SU-DHL-6 (cell line): Measurements from ENCODE around the gene RABGEF1.

Experiments
- EZH2phosphoT487 ChIP-seq: fragments of 200-600 bp; sonication (generic), shearing (Covaris generic); conservative IDR thresholded peaks from 2 replicates; pipeline ENCODE4 v1.6.1; 2018; ENCODE audit warnings: mild to moderate bottlenecking, antibody characterized with exemption, low read length, moderate library complexity, mixed read lengths
- TF ChIP-seq, protein P1 (sequence below): fragments of 200-600 bp; sonication (generic); IDR thresholded peaks from one replicate; pipeline ENCODE4 v1.5.1; 2017; ENCODE audit warnings: antibody characterized with exemption, mild to moderate bottlenecking, low read length, moderate library complexity; ENCODE audit not compliant: insufficient read depth, poor library complexity, severe bottlenecking

GRCh38 chr7:66736892-66737291 lies 3.6 kb upstream of the RABGEF1 start:
- TF ChIP-seq, protein P1, sequence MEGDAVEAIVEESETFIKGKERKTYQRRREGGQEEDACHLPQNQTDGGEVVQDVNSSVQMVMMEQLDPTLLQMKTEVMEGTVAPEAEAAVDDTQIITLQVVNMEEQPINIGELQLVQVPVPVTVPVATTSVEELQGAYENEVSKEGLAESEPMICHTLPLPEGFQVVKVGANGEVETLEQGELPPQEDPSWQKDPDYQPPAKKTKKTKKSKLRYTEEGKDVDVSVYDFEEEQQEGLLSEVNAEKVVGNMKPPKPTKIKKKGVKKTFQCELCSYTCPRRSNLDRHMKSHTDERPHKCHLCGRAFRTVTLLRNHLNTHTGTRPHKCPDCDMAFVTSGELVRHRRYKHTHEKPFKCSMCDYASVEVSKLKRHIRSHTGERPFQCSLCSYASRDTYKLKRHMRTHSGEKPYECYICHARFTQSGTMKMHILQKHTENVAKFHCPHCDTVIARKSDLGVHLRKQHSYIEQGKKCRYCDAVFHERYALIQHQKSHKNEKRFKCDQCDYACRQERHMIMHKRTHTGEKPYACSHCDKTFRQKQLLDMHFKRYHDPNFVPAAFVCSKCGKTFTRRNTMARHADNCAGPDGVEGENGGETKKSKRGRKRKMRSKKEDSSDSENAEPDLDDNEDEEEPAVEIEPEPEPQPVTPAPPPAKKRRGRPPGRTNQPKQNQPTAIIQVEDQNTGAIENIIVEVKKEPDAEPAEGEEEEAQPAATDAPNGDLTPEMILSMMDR, result no peak
- TF ChIP-seq EZH2phosphoT487, result no peak
